Sigmoid colon (tissue), 7 donors: Measurements from ENCODE around the gene CLK1. TPM values are rescaled to one million over a fixed set of nuclear protein-coding genes. Genes with fewer than 3 reads are reported as not detected.

Experiments used
- DNase-seq: peaks from one replicate; pipeline ENCODE4 v3.0.0-alpha.2; 2019
- H3K27ac ChIP-seq, 4 donors: fragments of 200-600 bp; sonication (generic); one replicate each; pipeline ENCODE4 v1.5.1; 2016 to 2019; ENCODE audit warnings: mild to moderate bottlenecking in 1 of 4
- H3K27me3 ChIP-seq, 3 donors: fragments of 200-600 bp; sonication (generic); one replicate each; pipeline ENCODE4 v1.5.1; 2019; ENCODE audit warnings: mild to moderate bottlenecking in 1 of 3
- H3K36me3 ChIP-seq, 4 donors: fragments of 200-600 bp; sonication (generic); one replicate each; pipeline ENCODE4 v1.5.1; 2016 to 2019
- H3K4me1 ChIP-seq, 4 donors: fragments of 200-600 bp; sonication (generic); one replicate each; pipeline ENCODE4 v1.5.1; 2017 to 2019
- H3K4me3 ChIP-seq, 4 donors: fragments of 200-600 bp; sonication (generic); one replicate each; pipeline ENCODE4 v1.5.1; 2017 to 2019; ENCODE audit warnings: mild to moderate bottlenecking in 2 of 4, moderate library complexity in 1 of 4
- H3K9me3 ChIP-seq, 4 donors: fragments of 200-600 bp in 3 of 4; sonication (generic) in 3 of 4; one replicate each; pipeline versions ENCODE4 v1.5.1 to v1.6.1; 2013 to 2019
- EP300 ChIP-seq, 4 donors: sonication (generic); formaldehyde crosslinking; IDR thresholded peaks; one replicate each; pipeline ENCODE4 v1.6.1; 2017; ENCODE audit warnings: antibody characterized with exemption in 4 of 4
- POLR2A ChIP-seq, 2 donors: fragments of 450-650 bp; IDR thresholded peaks; one replicate each; pipeline ENCODE4 v1.6.1; 2016; ENCODE audit warnings: antibody characterized with exemption in 2 of 2, mild to moderate bottlenecking in 2 of 2, moderate library complexity in 2 of 2
- POLR2AphosphoS5 ChIP-seq, 4 donors: sonication (generic); formaldehyde crosslinking; IDR thresholded peaks; one replicate each; pipeline ENCODE4 v1.6.1; 2017; ENCODE audit warnings: antibody characterized with exemption in 4 of 4
- WGBS, 2 donors: extraction: QIAGEN DNeasy Blood & Tissue Kit; methylation state at CpG; one replicate each; pipeline ENCODE4 v1.1.7; 2013; 5-methylcytosine and 5-hydroxymethylcytosine counted together
- intact Hi-C: fragments of 100-400 bp; cut with DNase I; formaldehyde crosslinking; loops from one replicate; pipeline ENCODE4 v1.15.1; 2023
- polyA plus RNA-seq, 3 donors: library from polyadenylated mRNA; stranded (reverse); fragments of 200-250 nt; gene quantifications; one replicate each; pipeline ENCODE4 v1.2.3, GENCODE V29; 2013
- total RNA-seq, 4 donors: library from RNA; depleted of rRNA; stranded (reverse); fragments of >200 nt; gene quantifications; one replicate each; pipeline ENCODE4 v1.1.0, GENCODE V29; 2016
- TF ChIP-seq, protein P1 (sequence below), 4 experiments: fragments of 450-650 bp in 3 of 4; fragments of 200-600 bp in 1 of 4; IDR thresholded peaks; one replicate each; pipeline ENCODE4 v1.5.1; 2016 to 2019; ENCODE audit warnings: antibody characterized with exemption in 4 of 4, mild to moderate bottlenecking in 3 of 4, moderate library complexity in 2 of 4
- donor health status: healthy with polysubstance abuse.
- donor health status: Bipolar disorder and iron deficiency.
- donor health status: healthy.

The CLK1 gene
- total and polyA plus RNA-seq, 7 donors, result 44.4 to 229 (median 150) TPM

GRCh38 chr2:200878289-200878880 lies 13.9 kb upstream of the CLK1 start:
- Histone ChIP-seq H3K27ac (no peak overlapping the region), H3K36me3 (peaks cover 0 to 98% (median 20%) of the 10 kb centered on the region in 4 donors), H3K4me3 (no peak overlapping the region), H3K27me3 (no peaks in the 10 kb centered on the region), H3K4me1 (no peaks in the 10 kb centered on the region), H3K9me3 (no peaks in the 10 kb centered on the region)
- TF ChIP-seq, protein P1, sequence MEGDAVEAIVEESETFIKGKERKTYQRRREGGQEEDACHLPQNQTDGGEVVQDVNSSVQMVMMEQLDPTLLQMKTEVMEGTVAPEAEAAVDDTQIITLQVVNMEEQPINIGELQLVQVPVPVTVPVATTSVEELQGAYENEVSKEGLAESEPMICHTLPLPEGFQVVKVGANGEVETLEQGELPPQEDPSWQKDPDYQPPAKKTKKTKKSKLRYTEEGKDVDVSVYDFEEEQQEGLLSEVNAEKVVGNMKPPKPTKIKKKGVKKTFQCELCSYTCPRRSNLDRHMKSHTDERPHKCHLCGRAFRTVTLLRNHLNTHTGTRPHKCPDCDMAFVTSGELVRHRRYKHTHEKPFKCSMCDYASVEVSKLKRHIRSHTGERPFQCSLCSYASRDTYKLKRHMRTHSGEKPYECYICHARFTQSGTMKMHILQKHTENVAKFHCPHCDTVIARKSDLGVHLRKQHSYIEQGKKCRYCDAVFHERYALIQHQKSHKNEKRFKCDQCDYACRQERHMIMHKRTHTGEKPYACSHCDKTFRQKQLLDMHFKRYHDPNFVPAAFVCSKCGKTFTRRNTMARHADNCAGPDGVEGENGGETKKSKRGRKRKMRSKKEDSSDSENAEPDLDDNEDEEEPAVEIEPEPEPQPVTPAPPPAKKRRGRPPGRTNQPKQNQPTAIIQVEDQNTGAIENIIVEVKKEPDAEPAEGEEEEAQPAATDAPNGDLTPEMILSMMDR (IDR thresholded peaks at IDR 0.05), result no peak
- TF ChIP-seq POLR2A (IDR thresholded peaks at IDR 0.05), result no peak
- no peak for TF ChIP-seq EP300 (IDR thresholded peaks at IDR 0.05)
- DNase-seq, result no peak
- whole genome bisulfite sequencing, 2 donors, result 93% methylated on average over 2 of the region's 2 CpGs
- intact Hi-C loops, result no loop called here

- H3K9me3 ChIP-seq, result no peaks in the 10 kb centered on the region
- no peak for DNase-seq
- H3K27ac ChIP-seq, result no peak overlapping the region
- intact Hi-C loops, result no loop called here
- no peaks in the 10 kb centered on the region for H3K27me3 ChIP-seq
- H3K36me3 ChIP-seq, result peaks cover 0 to 99% (median 20%) of the 10 kb centered on the region in 4 donors
- no peak for TF ChIP-seq POLR2A (IDR thresholded peaks at IDR 0.05)
- H3K4me3 ChIP-seq, result no peak overlapping the region
- no peaks in the 10 kb centered on the region for H3K4me1 ChIP-seq
Measured at GRCh38 chr2:200877443-200877842, 13.0 kb upstream of the CLK1 start.

DNA sequence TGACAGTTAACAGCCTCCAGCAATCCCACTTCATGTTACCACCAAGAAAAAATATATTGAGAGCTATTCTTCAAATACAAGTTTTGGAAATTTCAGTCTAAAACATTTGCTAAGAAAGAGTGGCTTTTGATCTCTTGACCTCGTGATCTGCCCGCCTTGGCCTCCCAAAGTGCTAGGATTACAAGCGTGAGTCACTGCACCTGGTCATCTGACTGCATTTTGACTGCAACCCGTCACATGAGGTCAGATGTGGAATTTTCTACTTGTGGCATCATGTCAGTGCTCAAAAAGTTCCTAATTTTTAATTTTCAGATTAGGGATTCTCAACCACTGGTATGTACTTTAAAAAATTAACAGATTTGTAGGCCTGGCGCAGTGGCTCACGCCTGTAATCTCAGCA lies 9.1 kb upstream of the CLK1 start:
- H3K36me3 ChIP-seq, result peaks cover 0 to 82% (median 16%) of the 10 kb centered on the region in 4 donors
- no peak overlapping the region for H3K27ac ChIP-seq
- H3K9me3 ChIP-seq, result no peaks in the 10 kb centered on the region
- intact Hi-C loops, result no loop called here
- 94 to 98% methylated on average over 6 of the region's 6 CpGs for WGBS, 2 donors
- no peaks in the 10 kb centered on the region for H3K27me3 ChIP-seq
- no peak for DNase-seq
- no peak overlapping the region for H3K4me3 ChIP-seq
- no peak for TF ChIP-seq POLR2A (IDR thresholded peaks at IDR 0.05)
- TF ChIP-seq, protein P1 (IDR thresholded peaks at IDR 0.05), result no peak
- no peak for TF ChIP-seq EP300 (IDR thresholded peaks at IDR 0.05)
- TF ChIP-seq POLR2AphosphoS5 (IDR thresholded peaks at IDR 0.05), result no peak
- no peaks in the 10 kb centered on the region for H3K4me1 ChIP-seq

DNA sequence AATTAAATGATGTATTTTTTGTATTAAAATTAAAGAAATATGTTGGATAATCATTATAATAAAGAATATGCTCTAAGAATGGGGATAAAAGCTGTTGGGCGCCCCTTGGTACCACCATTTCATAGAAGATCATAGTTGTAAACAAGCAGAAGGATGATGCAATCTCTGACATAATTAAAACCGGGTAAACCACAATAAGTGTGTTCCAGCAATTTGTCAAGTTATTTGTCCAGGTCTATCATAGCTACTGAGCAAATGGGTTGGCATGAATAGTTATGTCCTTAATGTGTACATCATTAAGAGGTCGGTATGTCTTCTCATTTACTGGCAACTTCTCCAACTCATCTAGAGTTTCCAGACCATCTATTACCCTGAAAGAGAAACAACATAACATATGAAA lies 6.7 kb upstream of the CLK1 start:
- no peak overlapping the region for H3K27ac ChIP-seq
- no peak for TF ChIP-seq POLR2A (IDR thresholded peaks at IDR 0.05)
- TF ChIP-seq, protein P1 (IDR thresholded peaks at IDR 0.05), result no peak
- no peak for TF ChIP-seq EP300 (IDR thresholded peaks at IDR 0.05)
- no peak for TF ChIP-seq POLR2AphosphoS5 (IDR thresholded peaks at IDR 0.05)
- no peak overlapping the region for H3K4me3 ChIP-seq
- peaks cover 0 to 58% (median 8%) of the 10 kb centered on the region in 4 donors for H3K36me3 ChIP-seq
- no peaks in the 10 kb centered on the region for H3K9me3 ChIP-seq
- 74 to 82% methylated on average over 3 of the region's 3 CpGs for WGBS, 2 donors
- no peaks in the 10 kb centered on the region for H3K27me3 ChIP-seq
- H3K4me1 ChIP-seq, result no peaks in the 10 kb centered on the region
- no peak for DNase-seq
- intact Hi-C loops, result no loop called here

DNA sequence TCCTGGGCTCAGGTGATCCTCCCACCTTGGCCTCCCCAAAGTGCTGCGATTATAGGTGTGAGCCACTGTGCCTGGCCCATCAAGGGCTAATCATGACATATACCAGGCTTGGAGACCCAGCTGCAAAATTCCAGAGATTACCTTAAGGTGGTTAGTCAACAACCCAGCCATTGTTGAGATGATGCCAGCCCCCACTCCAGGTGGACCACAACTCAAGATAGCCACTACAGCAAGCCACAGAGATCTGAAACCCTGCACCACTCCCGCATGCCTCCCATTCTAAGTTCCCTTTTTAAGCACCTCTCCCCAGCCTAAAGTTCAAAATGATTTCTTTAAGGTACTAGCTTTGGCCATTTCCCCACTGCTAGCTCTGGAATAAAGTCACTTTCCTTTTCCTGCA lies 4.6 kb upstream of the CLK1 start:
- no peak for TF ChIP-seq POLR2AphosphoS5 (IDR thresholded peaks at IDR 0.05)
- TF ChIP-seq EP300 (IDR thresholded peaks at IDR 0.05), result no peak
- no peak for TF ChIP-seq POLR2A (IDR thresholded peaks at IDR 0.05)
- TF ChIP-seq, protein P1 (IDR thresholded peaks at IDR 0.05), result no peak
- no peaks in the 10 kb centered on the region for H3K27me3 ChIP-seq
- H3K4me3 ChIP-seq, result no peak overlapping the region
- WGBS, 2 donors, result 90 to 92% methylated on average over 2 of the region's 2 CpGs
- H3K4me1 ChIP-seq, result peaks cover 0 to 8% (median 7%) of the 10 kb centered on the region in 4 donors
- H3K9me3 ChIP-seq, result no peaks in the 10 kb centered on the region
- DNase-seq, result no peak
- intact Hi-C loops, result loop anchor here (10.0 kb wide), 1 partner anchor 776 kb away; the partner anchor contains the start of gene TMEM237
- peaks cover 0 to 37% (median 2%) of the 10 kb centered on the region in 4 donors for H3K36me3 ChIP-seq
- H3K27ac ChIP-seq, result no peak overlapping the region
